ENCODE results near the gene PURB. TPM values are rescaled to one million over a fixed set of nuclear protein-coding genes. Genes with fewer than 3 reads are reported as not detected.
"Not testable (repeated sequence)": the region's sequence is repeated elsewhere in the genome, so short reads cannot be mapped to it uniquely, and the experiment has no call there.

Gene PURB
- total RNA-seq, 1 donor = 27.2 TPM

- TF ChIP-seq CTCF (IDR thresholded peaks at IDR 0.05; ENCODE audit: insufficient read depth, low read length) = no peak
- DNase-seq (ENCODE audit: low read depth) = no peak
- no peak overlapping the region for H3K4me3 ChIP-seq (ENCODE audit: low read depth, low read length)
These were observed 8.9 kb downstream of the PURB start for GRCh38 chr7:44876393-44876792.

GRCh38 chr7:44875241-44875640 is 10.1 kb downstream of the PURB start:
- no peak overlapping the region for H3K4me3 ChIP-seq (ENCODE audit: low read depth, low read length)
- DNase-seq (ENCODE audit: low read depth) = no peak
- TF ChIP-seq CTCF (IDR thresholded peaks at IDR 0.05; ENCODE audit: insufficient read depth, low read length) = no peak

- no peak overlapping the region for H3K4me3 ChIP-seq (ENCODE audit: low read depth, low read length)
- no peak for DNase-seq (ENCODE audit: low read depth)
- no peak for TF ChIP-seq CTCF (IDR thresholded peaks at IDR 0.05; ENCODE audit: insufficient read depth, low read length)
These were observed 12.5 kb downstream of the PURB start for GRCh38 chr7:44872787-44873186.

- H3K4me3 ChIP-seq (ENCODE audit: low read depth, low read length); DNase-seq (ENCODE audit: low read depth): not testable (repeated sequence)
These were observed 13.4 kb downstream of the PURB start for GRCh38 chr7:44871918-44872317.

- DNase-seq (ENCODE audit: low read depth); H3K4me3 ChIP-seq (ENCODE audit: low read depth, low read length): not testable (repeated sequence)
These were observed 14.6 kb downstream of the PURB start for GRCh38 chr7:44870780-44871179.

- not testable (repeated sequence) for H3K4me3 ChIP-seq (ENCODE audit: low read depth, low read length); DNase-seq (ENCODE audit: low read depth)
These were observed 15.0 kb downstream of the PURB start for GRCh38 chr7:44870336-44870735.

GRCh38 chr7:44867073-44867995 is 18.0 kb downstream of the PURB start:
- TF ChIP-seq CTCF (IDR thresholded peaks at IDR 0.05; ENCODE audit: insufficient read depth, low read length) = no peak
- no peak overlapping the region for H3K4me3 ChIP-seq (ENCODE audit: low read depth, low read length)

GRCh38 chr7:44861949-44862348 is 23.4 kb downstream of the PURB start:
- H3K4me3 ChIP-seq (ENCODE audit: low read depth, low read length); DNase-seq (ENCODE audit: low read depth): not testable (repeated sequence)

More at GRCh38 chr7:44867073-44867995, 18.0 kb downstream of the PURB start:
- peak; percentile 81 for DNase-seq (ENCODE audit: low read depth)

GRCh38 chr7:44858161-44858560 is 27.2 kb downstream of the PURB start:
- DNase-seq (ENCODE audit: low read depth) = no peak
- no peak overlapping the region for H3K4me3 ChIP-seq (ENCODE audit: low read depth, low read length)
- TF ChIP-seq CTCF (IDR thresholded peaks at IDR 0.05; ENCODE audit: insufficient read depth, low read length) = peak; percentile 58

Measured in fibroblast of the aortic adventitia (primary cell).